Measurements from ENCODE around the gene TP53BP1.

DNA sequence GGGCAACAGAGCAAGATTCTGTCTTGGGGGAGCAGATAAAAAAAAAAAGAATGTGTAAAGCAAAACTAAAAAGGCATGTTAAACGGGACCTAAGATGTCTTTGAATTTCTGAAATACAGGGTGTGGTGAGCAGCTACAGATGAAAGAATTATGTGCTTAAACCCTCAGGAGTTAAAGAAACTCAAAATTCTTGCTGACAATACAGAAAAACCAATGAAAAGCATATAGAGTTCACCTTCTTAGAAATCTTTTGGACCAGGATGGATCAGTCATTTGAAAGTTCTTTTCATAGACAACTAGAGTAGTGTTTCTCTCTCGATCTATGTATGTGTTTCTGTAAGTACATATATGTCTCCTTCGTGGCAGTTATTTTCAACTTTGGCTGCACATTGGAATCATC lies 90.7 kb downstream of the TP53BP1 start:
- TF ChIP-seq, protein P1, sequence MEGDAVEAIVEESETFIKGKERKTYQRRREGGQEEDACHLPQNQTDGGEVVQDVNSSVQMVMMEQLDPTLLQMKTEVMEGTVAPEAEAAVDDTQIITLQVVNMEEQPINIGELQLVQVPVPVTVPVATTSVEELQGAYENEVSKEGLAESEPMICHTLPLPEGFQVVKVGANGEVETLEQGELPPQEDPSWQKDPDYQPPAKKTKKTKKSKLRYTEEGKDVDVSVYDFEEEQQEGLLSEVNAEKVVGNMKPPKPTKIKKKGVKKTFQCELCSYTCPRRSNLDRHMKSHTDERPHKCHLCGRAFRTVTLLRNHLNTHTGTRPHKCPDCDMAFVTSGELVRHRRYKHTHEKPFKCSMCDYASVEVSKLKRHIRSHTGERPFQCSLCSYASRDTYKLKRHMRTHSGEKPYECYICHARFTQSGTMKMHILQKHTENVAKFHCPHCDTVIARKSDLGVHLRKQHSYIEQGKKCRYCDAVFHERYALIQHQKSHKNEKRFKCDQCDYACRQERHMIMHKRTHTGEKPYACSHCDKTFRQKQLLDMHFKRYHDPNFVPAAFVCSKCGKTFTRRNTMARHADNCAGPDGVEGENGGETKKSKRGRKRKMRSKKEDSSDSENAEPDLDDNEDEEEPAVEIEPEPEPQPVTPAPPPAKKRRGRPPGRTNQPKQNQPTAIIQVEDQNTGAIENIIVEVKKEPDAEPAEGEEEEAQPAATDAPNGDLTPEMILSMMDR (conservative IDR thresholded peaks at IDR 0.05; ENCODE audit: low read length) = no peak
- no peak for TF ChIP-seq EZH2phosphoT487 (IDR thresholded peaks at IDR 0.05; ENCODE audit: borderline replicate concordance)
